GM12878 (cell line): ENCODE data around the gene MFSD6. TPM values are rescaled to one million over a fixed set of nuclear protein-coding genes. Genes with fewer than 3 reads are reported as not detected.

Experiments used
- ATAC-seq: fragments of 200-7000 bp; cut with Tn5 transposase; 3 replicates; pipeline ENCODE4 v1.9.1; 2020; ENCODE audit warnings: mild to moderate bottlenecking, moderate library complexity
- BruUV-seq: library from RNA; stranded (reverse); fragments of 400-500 nt; replicated peaks from 2 replicates; lab custom pipeline; 2021; lab: Mats Ljungman, UMichigan
- CTCF ChIA-PET: fragments of 300-600 bp; sonication (Branson Sonifier 250); formaldehyde crosslinking; extraction: SDS; loops from one replicate; lab custom pipeline; 2021; ENCODE audit warnings: inconsistent platforms; lab: Yijun Ruan, JAX
- POLR2A ChIA-PET: fragments of 350-600 bp; formaldehyde crosslinking; extraction: SDS; loops from one replicate; lab custom pipeline; 2021; ENCODE audit warnings: inconsistent platforms; lab: Charles Lee
- RAD21 ChIA-PET: fragments of 300-600 bp; sonication (Branson Sonifier 250); formaldehyde crosslinking; loops from one replicate; lab custom pipeline; 2023; ENCODE audit warnings: antibody characterized with exemption; ENCODE audit not compliant: unreplicated experiment; lab: Charles Lee
- SMC1A ChIA-PET: fragments of 300-600 bp; sonication (Branson Sonifier 250); formaldehyde crosslinking; loops from one replicate; lab custom pipeline; 2023; ENCODE audit not compliant: unreplicated experiment, uncharacterized antibody; lab: Charles Lee
- DNase-seq: peaks from one replicate; pipeline ENCODE4 v3.0.0-alpha.2; 2011; ENCODE audit warnings: low read depth, low spot score
- FAIRE-seq: peaks from 3 replicates; lab custom pipeline; 2011; peaks lifted over from hg19 to GRCh38; lab: Jason Lieb, UNC
- H2AFZ ChIP-seq: 2 replicates; pipeline ENCODE4 v1.6.0; 2011; ENCODE audit warnings: low read depth, low read length, control low read depth; ENCODE audit not compliant: control insufficient read depth
- H3K27ac ChIP-seq: 2 replicates; pipeline ENCODE4 v1.5.1; 2011; ENCODE audit warnings: control low read depth; ENCODE audit not compliant: control insufficient read depth, insufficient read depth
- H3K27me3 ChIP-seq, 2 experiments: replicated peaks in 1 of 2; 2 replicates each; pipeline versions ENCODE4 v1.6.0 to v1.6.1; 2011; ENCODE audit warnings: low read length in 1 of 2; ENCODE audit not compliant: control insufficient read depth in 2 of 2, insufficient read depth in 2 of 2
- H3K36me3 ChIP-seq, 2 experiments: 2 replicates each; pipeline ENCODE4 v1.5.1; 2011; ENCODE audit warnings: low read length in 1 of 2; ENCODE audit not compliant: control insufficient read depth in 2 of 2, insufficient read depth in 2 of 2
- H3K4me1 ChIP-seq: 2 replicates; pipeline ENCODE4 v1.6.1; 2011; ENCODE audit warnings: mild to moderate bottlenecking, low read length, moderate library complexity, mixed read lengths; ENCODE audit not compliant: control insufficient read depth, insufficient read depth
- H3K4me2 ChIP-seq: 2 replicates; pipeline ENCODE4 v1.6.0; 2011; ENCODE audit warnings: control low read depth; ENCODE audit not compliant: control insufficient read depth, insufficient read depth
- H3K4me3 ChIP-seq: fragments of 200-600 bp; sonication (generic); 2 replicates; pipeline ENCODE4 v1.5.1; 2016
- H3K79me2 ChIP-seq: 2 replicates; pipeline ENCODE4 v1.6.0; 2011; ENCODE audit warnings: low read length; ENCODE audit not compliant: control insufficient read depth, insufficient read depth
- H3K9ac ChIP-seq: 2 replicates; pipeline ENCODE4 v1.8.0; 2011; ENCODE audit warnings: low read length, control low read depth, mixed read lengths; ENCODE audit not compliant: control insufficient read depth, insufficient read depth
- H3K9me3 ChIP-seq: replicated peaks from 3 replicates; pipeline ENCODE4 v1.5.1; 2011; ENCODE audit warnings: mild to moderate bottlenecking, low read length; ENCODE audit not compliant: control insufficient read depth, insufficient read depth
- H4K20me1 ChIP-seq: 2 replicates; pipeline ENCODE4 v1.6.0; 2011; ENCODE audit not compliant: control insufficient read depth, insufficient read depth
- BMI1 ChIP-seq: fragments of 450-650 bp; IDR thresholded peaks from 2 replicates; pipeline ENCODE4 v1.6.1; 2016; ENCODE audit warnings: mild to moderate bottlenecking, moderate library complexity, borderline replicate concordance
- CBX5 ChIP-seq: sonication (generic); IDR thresholded peaks from 2 replicates; pipeline ENCODE4 v1.6.1; 2016; ENCODE audit warnings: low read depth, moderate library complexity, mild to moderate bottlenecking, inconsistent platforms
- HCFC1 ChIP-seq: fragments of 150-350 bp; IDR thresholded peaks from 2 replicates; pipeline ENCODE4 v1.6.1; 2014; ENCODE audit warnings: low read length
- IRF3 ChIP-seq: fragments of 450-650 bp; IDR thresholded peaks from 2 replicates; pipeline ENCODE4 v1.6.1; 2014; ENCODE audit warnings: mild to moderate bottlenecking
- RAD51 ChIP-seq: fragments of 450-650 bp; IDR thresholded peaks from 2 replicates; pipeline ENCODE4 v1.6.1; 2016; ENCODE audit warnings: moderate library complexity, mild to moderate bottlenecking, inconsistent platforms
- YY1 ChIP-seq: IDR thresholded peaks from 2 replicates; pipeline ENCODE4 v1.6.1; 2011; ENCODE audit warnings: low read depth, mild to moderate bottlenecking, low read length
- ZBTB11 ChIP-seq: fragments of 450-650 bp; formaldehyde crosslinking; IDR thresholded peaks from 2 replicates; pipeline ENCODE4 v1.5.0; 2022; ENCODE audit warnings: mild to moderate bottlenecking, missing genetic modification characterization
- ZNF687 ChIP-seq: fragments of 450-650 bp; IDR thresholded peaks from 2 replicates; pipeline ENCODE4 v1.6.1; 2017; ENCODE audit warnings: mild to moderate bottlenecking, moderate library complexity
- WGBS: methylation state at CpG from one replicate; pipeline ENCODE4 v1.1.6; 2016; ENCODE audit warnings: low lambda C conversion rate; ENCODE audit not compliant: insufficient replicate concordance, insufficient coverage; ENCODE audit errors: missing lambda C conversion rate; 5-methylcytosine and 5-hydroxymethylcytosine counted together
- in situ Hi-C: fragments of 300-500 bp; cut with MboI; formaldehyde crosslinking; loops from 9 replicates; pipeline ENCODE4 v1.14.3; 2018; ENCODE audit warnings: mixed read lengths
- intact Hi-C: fragments of 100-400 bp; cut with micrococcal nuclease; formaldehyde crosslinking; loops from one replicate; pipeline ENCODE4 v1.14.2; 2022; ENCODE audit not compliant: unreplicated experiment
- polyA plus RNA-seq, 11 experiments: library from polyadenylated mRNA; depleted of rRNA in 4 of 11; unstranded in 6 of 11; stranded (reverse) in 5 of 11; fragments of >200 nt; fragmentation: Nextera tagmentation in 4 of 11; fragmentation: Illumina TruSeq in 1 of 11; extraction: Ambion mirVana in 4 of 11; extraction: Trizol in 1 of 11; gene quantifications; 1 replicate in 1 of 11; 2 replicates in 10 of 11; pipeline versions ENCODE4 v1.2.1 to v1.2.3, GENCODE V29; 2011 to 2016; ENCODE audit warnings: inconsistent platforms in 2 of 11, missing spikeins in 2 of 11, low read depth in 1 of 11
- total RNA-seq, 4 experiments: library from RNA; depleted of rRNA in 3 of 4; stranded (reverse); fragments of >200 nt in 3 of 4; fragmentation: Illumina TruSeq in 1 of 4; extraction: Trizol in 1 of 4; gene quantifications; 2 replicates each; pipeline versions ENCODE4 v1.2.1 to v1.2.3, GENCODE V29; 2013 to 2021
- TF ChIP-seq, protein P1 (sequence below): fragments of 450-650 bp; IDR thresholded peaks from 2 replicates; pipeline ENCODE4 v1.6.1; 2016; ENCODE audit warnings: mild to moderate bottlenecking

MFSD6 gene
- total and polyA plus RNA-seq, 10 of the 15 experiments (the other 5 are each of a cell fraction or from before 2014, with no cell fraction given): 6.7 to 42.6 (median 24.2) TPM

- ChIA-PET POLR2A (interaction anchor here (0.5 to 2.9 kb wide), 6 partner anchors 14 to 134 kb away, joined by 3 to 10 read pairs (median 4); no protein-coding TSS in a partner anchor), CTCF (interaction anchor here (1.2 to 3.2 kb wide), 6 partner anchors 8 to 188 kb away, joined by 3 to 19 read pairs (median 6); no protein-coding TSS in a partner anchor), RAD21 (interaction anchor here (0.7 to 5.8 kb wide), 7 partner anchors 14 to 150 kb away, joined by 3 to 36 read pairs (median 3); no protein-coding TSS in a partner anchor), SMC1A (interaction anchor here (0.6 to 3.9 kb wide), 14 partner anchors 8 to 265 kb away, joined by 3 to 36 read pairs (median 4); no protein-coding TSS in a partner anchor)
- Histone ChIP-seq H3K27ac (peak overlapping the region; percentile 23), H3K4me2 (peak overlapping the region; percentile 61), H4K20me1 (no peaks in the 10 kb centered on the region), H3K27me3 (no peaks in the 10 kb centered on the region), H3K36me3 (no peaks in the 10 kb centered on the region), H3K4me1 (peaks cover 44% of the 10 kb centered on the region), H3K79me2 (peaks cover 42% of the 10 kb centered on the region), H3K9ac (0 out of 2 replicates have a peak overlapping the region, but pooled peaks have one; percentile 26), H3K4me3 (peak overlapping the region; percentile 50; the same call in 1 of the 2 replicates), H2AFZ (peak overlapping the region; percentile 68), H3K9me3 (no peaks in the 10 kb centered on the region)
- in situ Hi-C loops: no loop called here
- intact Hi-C loops: loop anchor here (5.0 kb wide), 2 partner anchors 123 to 748 kb away; partner anchors contain the start of genes MFSD6, ORMDL1 and PMS1
- FAIRE-seq (no peak), DNase-seq (no peak), ATAC-seq (peak; percentile 11)
- WGBS: 21% methylated on average over 6 of the region's 6 CpGs
- BruUV-seq: no TSS peak
- TF ChIP-seq, protein P1, sequence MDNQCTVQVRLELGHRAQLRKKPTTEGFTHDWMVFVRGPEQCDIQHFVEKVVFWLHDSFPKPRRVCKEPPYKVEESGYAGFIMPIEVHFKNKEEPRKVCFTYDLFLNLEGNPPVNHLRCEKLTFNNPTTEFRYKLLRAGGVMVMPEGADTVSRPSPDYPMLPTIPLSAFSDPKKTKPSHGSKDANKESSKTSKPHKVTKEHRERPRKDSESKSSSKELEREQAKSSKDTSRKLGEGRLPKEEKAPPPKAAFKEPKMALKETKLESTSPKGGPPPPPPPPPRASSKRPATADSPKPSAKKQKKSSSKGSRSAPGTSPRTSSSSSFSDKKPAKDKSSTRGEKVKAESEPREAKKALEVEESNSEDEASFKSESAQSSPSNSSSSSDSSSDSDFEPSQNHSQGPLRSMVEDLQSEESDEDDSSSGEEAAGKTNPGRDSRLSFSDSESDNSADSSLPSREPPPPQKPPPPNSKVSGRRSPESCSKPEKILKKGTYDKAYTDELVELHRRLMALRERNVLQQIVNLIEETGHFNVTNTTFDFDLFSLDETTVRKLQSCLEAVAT: peak; percentile 100
- no peak for TF ChIP-seq IRF3
- no peak for TF ChIP-seq BMI1
- peak; percentile 38; the same call in 1 of the 2 replicates for TF ChIP-seq RAD51
- 0 out of 2 replicates have a peak, but pooled peaks have one; percentile 23 for TF ChIP-seq ZNF687
- TF ChIP-seq HCFC1: no peak
- peak; percentile 43; the same call in 1 of the 2 replicates for TF ChIP-seq YY1
- TF ChIP-seq CBX5: no peak
- TF ChIP-seq ZBTB11: no peak
Observed at GRCh38 chr2:190530248-190530900, 122.2 kb downstream of the MFSD6 start.
